ENCODE measurements around the gene SCARB2.

Gene SCARB2

GRCh38 chr4:76156635-76157034, 57.0 kb downstream of the SCARB2 start:
- in situ Hi-C loops (cut with MboI; ENCODE audit: low sequenced_read_pairs) = no loop called here

- in situ Hi-C loops (cut with MboI; ENCODE audit: low sequenced_read_pairs) = no loop called here
Observed at GRCh38 chr4:76155979-76156378, 57.6 kb downstream of the SCARB2 start.

GRCh38 chr4:76153356-76153755, 60.3 kb downstream of the SCARB2 start:
- in situ Hi-C loops (cut with MboI; ENCODE audit: low sequenced_read_pairs) = no loop called here

GRCh38 chr4:76148142-76148865, 65.3 kb downstream of the SCARB2 start, which contains the start of gene NUP54:
Gene NUP54 (minus strand): TSS chr4:76148397. CDS start chr4:76148374, 23 bp downstream.
- in situ Hi-C loops (cut with MboI; ENCODE audit: low sequenced_read_pairs) = no loop called here

GRCh38 chr4:76147454-76148141, 66.0 kb downstream of the SCARB2 start:
- in situ Hi-C loops (cut with MboI; ENCODE audit: low sequenced_read_pairs) = no loop called here

- in situ Hi-C loops (cut with MboI; ENCODE audit: low sequenced_read_pairs) = no loop called here
Observed at GRCh38 chr4:76144546-76144945, 69.1 kb downstream of the SCARB2 start.

GRCh38 chr4:76141241-76141640, 72.4 kb downstream of the SCARB2 start:
- in situ Hi-C loops (cut with MboI; ENCODE audit: low sequenced_read_pairs) = no loop called here

- in situ Hi-C loops (cut with MboI; ENCODE audit: low sequenced_read_pairs) = no loop called here
Observed at GRCh38 chr4:76127754-76128153, 85.9 kb downstream of the SCARB2 start.

- in situ Hi-C loops (cut with MboI; ENCODE audit: low sequenced_read_pairs) = no loop called here
Observed at GRCh38 chr4:76125816-76126215, 87.8 kb downstream of the SCARB2 start.

- in situ Hi-C loops (cut with MboI; ENCODE audit: low sequenced_read_pairs) = no loop called here
Observed at GRCh38 chr4:76120199-76120598, 93.4 kb downstream of the SCARB2 start.

- in situ Hi-C loops (cut with MboI; ENCODE audit: low sequenced_read_pairs) = no loop called here
Observed at GRCh38 chr4:76117536-76117935, 96.1 kb downstream of the SCARB2 start.

- in situ Hi-C loops (cut with MboI; ENCODE audit: low sequenced_read_pairs) = no loop called here
Observed at GRCh38 chr4:76116821-76117220, 96.8 kb downstream of the SCARB2 start.
